GM12801 (cell line): ENCODE results near the gene C4orf36.

Experiments
- TF ChIP-seq, protein P1 (sequence below): IDR thresholded peaks from one replicate; pipeline ENCODE4 v1.5.1; 2011; ENCODE audit warnings: control low read depth; ENCODE audit not compliant: insufficient read length; ENCODE audit errors: extremely low read depth

The C4orf36 gene

DNA sequence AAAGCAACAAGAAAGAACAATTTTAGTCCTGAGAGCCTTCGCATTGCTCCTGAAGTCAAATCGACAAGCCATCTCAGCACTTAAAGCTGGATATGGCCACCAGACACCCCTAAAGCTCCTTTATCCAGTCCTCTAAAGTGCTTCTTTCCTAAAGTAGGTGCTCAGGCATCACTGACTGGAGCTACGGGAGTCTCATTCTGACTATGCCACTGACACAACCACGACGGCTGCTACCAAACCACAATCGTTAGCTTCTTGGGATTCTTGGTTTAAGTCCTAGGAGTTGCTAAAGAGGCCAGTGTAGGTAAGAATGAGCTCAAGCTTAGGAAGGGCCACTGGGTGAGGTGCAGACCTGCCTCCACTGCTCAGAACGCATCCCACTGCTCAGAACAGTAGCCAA lies 44.1 kb downstream of the C4orf36 start:
- TF ChIP-seq, protein P1, sequence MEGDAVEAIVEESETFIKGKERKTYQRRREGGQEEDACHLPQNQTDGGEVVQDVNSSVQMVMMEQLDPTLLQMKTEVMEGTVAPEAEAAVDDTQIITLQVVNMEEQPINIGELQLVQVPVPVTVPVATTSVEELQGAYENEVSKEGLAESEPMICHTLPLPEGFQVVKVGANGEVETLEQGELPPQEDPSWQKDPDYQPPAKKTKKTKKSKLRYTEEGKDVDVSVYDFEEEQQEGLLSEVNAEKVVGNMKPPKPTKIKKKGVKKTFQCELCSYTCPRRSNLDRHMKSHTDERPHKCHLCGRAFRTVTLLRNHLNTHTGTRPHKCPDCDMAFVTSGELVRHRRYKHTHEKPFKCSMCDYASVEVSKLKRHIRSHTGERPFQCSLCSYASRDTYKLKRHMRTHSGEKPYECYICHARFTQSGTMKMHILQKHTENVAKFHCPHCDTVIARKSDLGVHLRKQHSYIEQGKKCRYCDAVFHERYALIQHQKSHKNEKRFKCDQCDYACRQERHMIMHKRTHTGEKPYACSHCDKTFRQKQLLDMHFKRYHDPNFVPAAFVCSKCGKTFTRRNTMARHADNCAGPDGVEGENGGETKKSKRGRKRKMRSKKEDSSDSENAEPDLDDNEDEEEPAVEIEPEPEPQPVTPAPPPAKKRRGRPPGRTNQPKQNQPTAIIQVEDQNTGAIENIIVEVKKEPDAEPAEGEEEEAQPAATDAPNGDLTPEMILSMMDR = no peak

DNA sequence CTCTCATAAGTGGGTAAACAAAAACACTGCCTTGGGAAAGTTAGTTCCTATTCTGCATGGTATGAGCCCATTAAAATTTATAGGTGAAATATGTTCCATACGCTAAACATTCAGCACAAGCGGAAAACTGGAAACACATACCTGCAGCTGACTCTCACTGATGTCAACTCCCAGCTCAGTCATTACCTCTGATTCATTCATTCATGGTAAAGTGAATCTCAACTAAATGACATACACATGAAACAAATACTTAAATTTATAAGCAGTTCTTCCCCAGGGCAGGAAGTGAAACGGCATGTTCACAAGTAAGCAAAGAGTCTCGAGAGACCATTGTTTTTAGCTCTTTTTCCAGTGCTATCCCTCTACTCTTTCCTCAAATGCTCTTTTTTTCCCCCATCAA lies 44.7 kb downstream of the C4orf36 start:
- TF ChIP-seq, protein P1 = no peak

- TF ChIP-seq, protein P1 = no peak
These were observed 45.3 kb downstream of the C4orf36 start for GRCh38 chr4:86846921-86847320.

GRCh38 chr4:86845593-86845992 lies 46.6 kb downstream of the C4orf36 start:
- TF ChIP-seq, protein P1 = no peak

DNA sequence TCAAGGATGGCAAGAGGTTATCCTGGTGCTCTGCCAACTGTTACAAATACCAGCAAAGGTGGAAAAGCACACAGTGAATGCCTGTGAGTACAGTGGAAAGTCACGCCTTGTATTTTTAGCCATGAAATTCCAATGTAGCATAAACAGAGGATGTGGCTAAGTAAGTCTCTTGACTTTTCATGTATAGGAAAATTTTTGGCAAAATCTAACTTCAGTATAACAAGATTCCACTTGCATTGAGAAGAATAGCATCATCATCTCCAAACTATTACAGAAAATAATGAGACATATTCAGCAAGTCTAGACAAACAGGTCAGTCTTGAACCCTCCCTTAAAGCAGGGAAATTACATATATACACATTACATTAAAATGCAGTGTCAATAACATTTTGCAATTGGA lies 50.9 kb downstream of the C4orf36 start:
- TF ChIP-seq, protein P1 = no peak

DNA sequence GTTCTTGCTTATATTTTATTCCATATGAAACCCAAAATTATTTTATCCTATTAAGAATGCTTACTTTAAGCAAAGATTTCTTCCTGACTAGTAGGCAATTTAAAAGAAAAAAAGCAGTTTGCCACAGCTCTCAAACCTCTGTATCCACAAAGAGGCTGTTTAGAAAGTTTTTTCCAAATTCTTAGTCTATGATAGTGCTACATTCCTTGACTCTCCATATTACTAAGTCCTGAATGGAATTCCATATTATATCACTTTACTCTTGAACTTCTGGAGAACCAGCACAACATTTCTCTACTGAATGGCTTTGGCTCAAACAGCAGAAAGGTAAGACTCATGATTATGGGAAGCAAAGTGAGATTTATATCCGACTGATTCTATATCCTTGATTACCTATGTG lies 51.4 kb downstream of the C4orf36 start:
- TF ChIP-seq, protein P1 = no peak

GRCh38 chr4:86837691-86838503 lies 54.3 kb downstream of the C4orf36 start:
- TF ChIP-seq, protein P1 = no peak
